Medulla oblongata (tissue), 1 donor: ENCODE results near the gene CFHR1.
"Not testable (repeated sequence)": the region's sequence is repeated elsewhere in the genome, so short reads cannot be mapped to it uniquely, and the experiment has no call there.

Experiments used
- DNase-seq: peaks from one replicate; pipeline ENCODE4 v3.0.0-alpha.2; 2015; ENCODE audit errors: extremely low spot score

CFHR1 gene

DNA sequence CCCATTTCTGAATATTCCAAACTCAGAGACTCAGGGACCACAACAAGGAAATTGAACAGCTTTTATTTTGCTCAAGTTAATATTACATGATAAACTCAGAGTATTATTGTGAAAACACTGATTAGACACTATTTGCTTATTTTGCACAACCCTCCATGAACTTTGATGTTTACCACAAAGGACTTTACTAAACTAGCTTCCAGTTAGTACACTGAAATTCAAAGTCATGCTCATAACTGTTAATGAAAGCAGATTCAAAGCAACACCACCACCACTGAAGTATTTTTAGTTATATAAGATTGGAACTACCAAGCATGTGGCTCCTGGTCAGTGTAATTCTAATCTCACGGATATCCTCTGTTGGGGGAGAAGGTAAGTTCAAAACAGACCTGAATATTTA, at the start of gene CFHR1:
Gene CFHR1 (plus strand): TSS at position 201 of the 400 bp plus-strand sequence. CDS start 114 bp downstream, at position 315.
- DNase-seq = not testable (repeated sequence)

DNA sequence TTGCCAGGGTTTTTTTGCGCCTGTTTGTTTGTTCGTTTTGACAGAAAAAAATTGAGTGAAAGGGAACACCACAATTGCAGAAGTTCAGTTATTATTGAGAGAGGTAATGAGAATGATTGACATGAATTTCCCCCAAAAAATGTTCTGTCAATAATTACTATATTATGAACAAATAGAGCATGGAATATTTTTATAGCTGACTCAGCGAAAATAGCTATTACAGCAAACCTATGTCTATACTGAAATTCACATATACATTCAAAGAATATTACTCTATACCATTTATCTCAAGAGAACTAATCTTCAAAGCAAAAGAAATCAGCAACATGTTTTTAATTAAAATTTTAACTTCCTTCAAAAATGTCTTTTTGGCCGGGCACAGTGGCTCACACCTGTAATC, 49.7 kb upstream of the CFHR1 start:
- DNase-seq = not testable (repeated sequence)

DNA sequence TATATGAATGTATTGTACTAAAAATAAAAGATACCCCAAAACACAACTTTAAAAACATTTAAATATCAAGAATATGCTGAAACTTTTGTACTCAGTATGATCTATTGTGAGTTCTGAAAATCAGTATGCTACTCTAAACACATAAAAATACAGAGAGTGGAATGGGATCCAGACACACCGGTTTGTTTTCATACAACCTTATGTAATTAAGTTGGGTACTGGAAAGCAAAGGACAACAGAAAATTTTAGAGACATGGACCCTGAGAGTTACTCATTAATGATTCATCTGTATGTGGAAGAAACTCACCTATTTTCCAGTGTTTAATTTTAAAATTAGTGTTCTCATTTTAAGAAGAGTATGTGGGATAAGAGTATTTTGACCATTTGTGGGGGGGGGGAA, 45.8 kb upstream of the CFHR1 start:
- no peak for DNase-seq

DNA sequence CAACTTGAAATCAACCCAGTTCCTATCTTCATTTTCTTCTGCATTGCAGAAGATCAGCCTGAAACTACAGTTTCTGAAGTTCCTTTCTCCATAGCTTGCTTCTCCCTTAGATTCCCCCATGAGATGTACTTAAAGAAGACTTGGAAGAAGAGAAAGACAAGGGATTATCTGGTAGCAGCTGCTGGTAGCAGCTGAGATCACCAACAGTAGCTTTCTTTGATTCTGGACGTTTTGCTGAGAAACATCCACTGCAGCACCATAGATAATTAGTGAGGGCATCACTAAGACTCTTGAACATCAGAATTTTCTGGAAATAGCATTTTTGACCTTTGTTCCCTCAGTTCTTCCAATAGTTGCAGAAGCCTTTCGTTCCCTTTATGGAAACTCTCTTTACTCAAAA, 45.4 kb upstream of the CFHR1 start:
- DNase-seq = no peak

DNA sequence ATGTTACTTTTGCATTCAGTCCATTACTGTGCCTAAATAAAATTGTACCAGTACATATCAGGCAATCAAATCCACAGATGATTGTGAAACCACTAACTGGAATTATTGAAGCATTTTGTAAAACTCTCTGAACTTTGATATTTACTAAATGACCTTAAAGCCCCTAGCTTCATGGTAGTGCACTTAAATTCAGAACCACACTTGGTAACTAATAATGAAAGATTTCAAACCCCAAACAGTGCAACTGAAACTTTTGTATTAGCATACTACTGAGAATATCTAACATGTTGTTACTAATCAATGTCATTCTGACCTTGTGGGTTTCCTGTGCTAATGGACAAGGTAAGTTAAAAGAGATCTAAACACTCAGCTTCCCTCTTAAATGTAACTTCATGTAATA, 44.9 kb upstream of the CFHR1 start, which contains the start of gene CFHR3:
Gene CFHR3 (plus strand): TSS at position 238 of the 400 bp plus-strand sequence. CDS start 47 bp downstream, at position 285.
- DNase-seq = no peak

DNA sequence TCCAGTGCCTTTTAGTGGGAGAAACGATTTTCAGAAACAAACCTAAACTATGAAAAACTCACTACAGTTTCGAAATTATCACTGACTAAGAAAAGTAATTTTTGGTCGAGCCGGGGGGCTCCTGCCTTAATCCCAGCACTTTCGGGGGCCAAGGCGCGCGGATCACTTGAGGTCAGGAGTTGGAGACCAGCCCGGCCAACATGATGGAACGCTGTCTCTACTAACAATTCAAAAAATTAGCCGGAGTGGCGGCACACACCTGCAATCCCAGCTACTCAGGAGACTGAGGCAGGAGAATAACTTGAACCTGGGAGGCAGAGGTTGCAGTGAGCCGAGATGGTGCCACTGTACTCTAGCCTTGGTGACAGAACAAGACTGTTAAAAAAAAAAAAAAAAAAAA, 41.9 kb upstream of the CFHR1 start:
- DNase-seq = no peak

DNA sequence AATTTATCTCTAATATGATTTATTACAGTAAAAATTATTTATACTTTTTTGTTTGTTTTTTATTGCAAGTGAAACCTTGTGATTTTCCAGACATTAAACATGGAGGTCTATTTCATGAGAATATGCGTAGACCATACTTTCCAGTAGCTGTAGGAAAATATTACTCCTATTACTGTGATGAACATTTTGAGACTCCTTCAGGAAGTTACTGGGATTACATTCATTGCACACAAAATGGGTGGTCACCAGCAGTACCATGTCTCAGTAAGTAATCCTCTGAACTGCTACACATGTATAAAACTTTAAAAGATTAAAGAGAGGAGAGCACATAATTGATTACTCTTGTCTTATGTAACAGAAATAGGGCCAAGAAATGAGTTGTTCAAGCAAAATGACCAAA, 40.4 kb upstream of the CFHR1 start:
- DNase-seq = no peak

DNA sequence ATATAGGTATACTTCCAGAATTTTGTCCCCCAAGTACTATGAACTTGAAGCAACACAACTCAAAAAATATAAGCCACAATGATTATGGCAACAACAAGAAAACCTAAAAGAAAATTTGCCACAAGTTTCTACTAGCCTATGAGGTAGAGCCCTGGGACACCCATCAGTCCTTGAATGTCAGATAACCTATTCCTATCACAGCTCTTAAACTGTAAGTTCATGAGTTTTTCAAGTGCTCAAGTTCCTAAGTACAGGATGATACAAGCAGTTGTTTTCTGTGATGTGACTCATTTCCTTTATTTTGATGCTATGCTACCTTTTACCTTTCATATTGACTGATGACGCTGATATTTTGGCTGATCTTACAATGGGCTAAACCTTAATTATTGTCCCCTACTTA, 28.3 kb upstream of the CFHR1 start:
- not testable (repeated sequence) for DNase-seq

DNA sequence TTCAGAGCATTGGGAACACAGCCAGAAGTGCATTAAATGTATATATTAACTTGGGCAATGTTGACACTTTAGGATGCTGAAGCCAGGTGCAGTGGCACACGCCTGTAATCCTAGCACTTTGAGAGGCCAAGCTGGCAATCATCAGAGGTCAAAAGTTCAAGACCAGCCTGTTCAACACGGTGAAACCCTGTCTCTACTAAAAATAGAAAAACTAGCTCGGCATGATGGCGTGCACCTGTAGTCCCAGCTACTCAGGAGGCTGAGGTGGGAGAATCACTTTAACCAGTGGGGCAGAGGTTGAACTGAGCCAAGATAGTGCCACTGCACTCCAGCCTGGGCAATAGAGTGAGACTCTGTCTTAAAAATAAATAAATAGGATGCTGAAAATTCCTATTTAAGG, 25.4 kb upstream of the CFHR1 start:
- not testable (repeated sequence) for DNase-seq

DNA sequence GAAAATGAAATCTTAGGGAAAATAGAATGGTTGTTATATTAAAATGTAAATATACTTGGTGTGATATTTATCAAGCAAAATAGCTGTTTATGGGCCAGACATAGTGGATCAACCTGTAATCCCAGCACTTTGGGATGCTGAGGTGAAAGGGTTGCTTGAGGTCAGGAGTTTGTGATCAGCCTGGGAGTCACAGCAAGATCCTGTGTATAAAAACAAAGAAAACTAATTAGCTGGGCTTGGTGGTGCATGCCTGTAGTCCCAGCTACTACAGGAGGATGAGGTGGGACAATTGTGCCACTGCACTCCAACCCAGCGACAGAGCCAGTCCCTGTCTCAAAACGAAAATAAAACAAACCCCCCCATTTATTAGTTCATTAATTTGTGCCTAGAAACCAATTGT, 21.6 kb upstream of the CFHR1 start:
- DNase-seq = no peak

DNA sequence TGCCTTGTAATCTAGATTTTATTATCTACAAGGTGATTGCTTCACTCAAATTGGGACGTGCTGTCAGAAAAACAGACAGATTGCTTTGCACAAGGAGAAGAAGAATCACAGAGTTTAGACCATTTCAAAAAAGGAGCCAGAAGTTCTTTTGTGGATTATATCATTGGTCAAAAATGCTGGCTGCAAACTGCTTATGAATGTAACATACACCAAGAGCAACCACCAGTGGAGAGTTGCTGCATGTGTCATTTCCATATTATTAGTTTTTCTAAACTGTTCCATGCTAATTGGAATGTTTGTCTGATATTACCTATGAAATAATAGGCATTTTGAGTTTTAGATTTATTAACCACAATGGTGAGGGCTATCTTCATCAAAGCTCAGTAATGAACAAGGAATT, 17.6 kb upstream of the CFHR1 start:
- DNase-seq = not testable (repeated sequence)

DNA sequence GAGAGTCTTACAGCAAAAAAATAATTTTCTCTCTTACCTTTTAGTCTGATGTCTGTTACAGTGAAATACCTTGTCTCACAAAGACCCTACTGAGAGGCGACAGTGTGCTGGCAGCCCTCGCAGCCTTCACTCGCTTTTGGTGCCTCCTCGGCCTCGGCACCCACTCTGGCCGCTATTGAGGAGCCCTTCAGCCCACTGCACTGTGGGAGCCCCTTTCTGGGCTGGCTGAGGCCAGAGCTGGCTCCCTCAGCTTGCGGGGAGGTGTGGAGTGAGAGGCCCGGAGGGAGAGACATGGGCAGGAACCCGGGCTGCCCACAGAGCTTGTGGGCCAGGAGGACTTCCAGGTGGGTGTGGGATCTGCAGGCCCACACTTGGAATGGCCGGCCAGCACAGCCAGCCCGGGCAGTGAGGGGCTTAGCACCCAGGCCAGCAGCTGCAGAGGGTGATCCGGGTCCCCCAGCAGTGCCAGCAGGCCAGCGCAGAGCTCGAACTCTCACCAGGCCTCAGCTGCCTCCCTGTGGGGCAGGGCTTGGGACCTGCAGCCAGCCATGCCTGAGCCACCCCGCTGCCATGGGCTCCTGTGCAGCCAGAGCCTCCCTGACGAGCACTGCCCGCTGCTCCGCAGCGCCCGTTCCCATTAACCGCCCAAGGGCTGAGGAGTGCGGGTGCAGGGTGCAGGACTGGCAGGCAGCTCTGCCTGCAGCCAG, 10.8 kb upstream of the CFHR1 start:
- no peak for DNase-seq

DNA sequence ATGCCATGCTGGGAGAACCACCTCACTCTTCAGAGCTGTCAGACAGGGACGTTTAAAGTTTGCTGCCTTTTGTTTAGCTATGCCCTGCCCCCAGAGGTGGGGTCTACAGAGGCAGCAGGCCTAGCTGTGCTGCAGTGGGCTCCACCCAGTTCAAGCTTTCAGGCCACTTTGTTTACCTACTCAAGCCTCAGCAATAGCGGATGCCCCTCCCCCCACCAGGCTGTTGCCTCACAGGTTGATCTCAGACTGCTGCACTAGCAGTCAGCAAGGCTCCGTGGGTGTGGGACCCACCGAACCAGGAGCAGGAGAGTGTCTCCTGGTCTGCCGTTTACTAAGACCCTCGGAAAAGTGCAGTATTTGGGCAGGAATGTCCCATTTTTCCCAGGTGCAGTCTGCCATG, 2.1 kb upstream of the CFHR1 start:
- DNase-seq = not testable (repeated sequence)

DNA sequence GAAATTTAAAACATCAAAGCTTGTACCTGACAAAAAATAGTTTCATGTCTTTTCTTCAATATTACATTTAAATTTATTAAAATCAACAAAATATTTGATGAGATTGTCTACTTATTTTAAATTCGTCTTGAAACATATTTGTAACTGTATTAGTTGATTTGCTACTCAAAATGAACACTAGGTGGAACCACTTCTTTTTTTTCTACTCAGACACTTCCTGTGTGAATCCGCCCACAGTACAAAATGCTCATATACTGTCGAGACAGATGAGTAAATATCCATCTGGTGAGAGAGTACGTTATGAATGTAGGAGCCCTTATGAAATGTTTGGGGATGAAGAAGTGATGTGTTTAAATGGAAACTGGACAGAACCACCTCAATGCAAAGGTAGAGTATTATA, 8.3 kb downstream of the CFHR1 start:
- DNase-seq = not testable (repeated sequence)

DNA sequence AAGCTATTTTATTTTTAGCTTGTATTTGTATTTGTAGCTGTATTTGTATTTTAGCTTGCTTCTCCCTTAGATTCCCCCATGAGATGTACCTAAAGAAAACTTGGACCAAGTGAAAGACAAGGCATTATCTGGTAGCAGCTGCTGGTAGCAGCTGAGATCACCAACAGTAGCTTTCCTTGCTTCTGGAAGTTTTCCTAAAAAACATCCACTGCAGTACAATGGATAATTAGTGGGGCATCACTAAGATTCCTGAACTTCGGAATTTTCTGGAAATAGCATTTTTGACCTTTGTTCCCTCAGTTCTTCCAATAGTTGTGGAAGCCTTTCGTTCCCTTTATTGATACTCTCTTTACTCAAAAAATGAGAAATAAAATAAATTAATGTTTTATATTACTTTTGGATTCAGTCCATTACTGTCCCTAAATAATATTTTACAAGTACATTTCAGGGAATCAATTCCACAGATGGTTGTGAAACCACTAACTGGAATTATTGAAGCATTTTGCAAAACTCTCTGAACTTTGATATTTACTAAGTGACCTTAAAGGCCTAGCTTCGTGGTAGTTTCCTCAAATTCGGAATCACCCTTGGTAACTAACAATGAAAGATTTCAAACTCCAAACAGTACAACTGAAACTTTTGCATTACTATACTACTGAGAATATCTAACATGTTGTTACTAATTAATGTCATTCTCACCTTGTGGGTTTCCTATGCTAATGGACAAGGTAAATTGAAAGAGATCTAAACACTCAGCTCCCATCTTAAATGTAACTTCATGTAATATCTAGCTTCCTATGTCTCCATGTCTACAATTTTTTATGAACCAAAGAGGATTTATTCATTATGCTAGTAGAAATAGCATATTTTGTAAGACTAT, 30.3 kb downstream of the CFHR1 start:
- DNase-seq = not testable (repeated sequence)

DNA sequence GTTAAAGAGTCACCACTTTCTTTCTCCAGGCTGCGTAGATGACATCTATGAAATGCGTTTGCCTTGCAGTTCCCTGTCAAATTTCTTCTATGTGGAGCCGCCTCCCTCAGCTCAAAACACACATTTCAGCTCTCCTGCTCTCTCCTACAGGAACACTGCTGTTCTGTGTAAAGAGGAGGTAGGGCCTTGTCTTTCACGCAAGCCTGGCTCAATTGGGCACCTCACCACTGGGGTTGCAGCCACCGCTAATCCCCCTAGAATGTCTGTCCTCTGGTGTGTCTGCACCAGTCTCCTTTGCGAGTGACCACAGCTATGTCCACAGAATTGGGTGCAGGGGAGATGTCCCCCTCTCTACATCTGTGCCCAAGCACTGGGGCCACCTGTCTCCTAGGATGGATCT, 36.5 kb downstream of the CFHR1 start:
- no peak for DNase-seq

DNA sequence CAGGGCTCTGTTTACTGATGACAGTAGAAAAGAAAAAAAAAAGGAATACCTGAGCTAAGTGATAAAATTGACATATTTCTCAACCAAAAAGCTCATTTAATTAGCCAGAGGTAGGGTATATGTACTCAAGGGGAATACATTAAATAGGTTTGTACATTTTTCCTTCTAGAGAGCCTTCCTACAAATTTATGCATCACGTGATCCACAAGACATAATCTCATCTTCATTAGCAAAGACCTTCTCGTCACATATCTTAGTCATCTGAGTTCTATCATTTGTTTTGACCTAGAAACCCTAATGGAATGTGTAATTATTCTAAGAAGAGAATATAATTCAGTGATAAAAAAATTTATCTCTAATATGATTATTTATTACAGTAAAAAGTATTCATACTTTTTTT, 37.7 kb downstream of the CFHR1 start:
- no peak for DNase-seq

DNA sequence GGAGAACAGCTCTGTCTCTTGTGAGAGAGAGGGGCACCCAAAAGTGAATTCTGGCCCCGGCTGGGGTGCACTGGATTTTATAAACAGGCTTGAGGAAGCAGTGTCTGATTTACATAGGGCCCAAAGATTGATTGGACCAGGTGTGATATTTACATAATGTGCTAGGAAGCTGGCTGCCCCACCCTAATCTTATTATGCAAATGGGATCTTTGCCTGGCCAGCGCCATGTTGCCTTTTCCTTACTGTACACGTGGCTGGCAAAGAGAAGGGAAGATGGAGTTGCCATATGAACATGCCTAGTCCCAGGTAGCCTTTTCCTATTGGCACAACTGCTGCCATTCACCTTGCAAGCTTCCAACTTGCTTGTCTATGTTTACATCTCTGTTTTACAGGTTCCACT, 39.3 kb downstream of the CFHR1 start:
- no peak for DNase-seq

DNA sequence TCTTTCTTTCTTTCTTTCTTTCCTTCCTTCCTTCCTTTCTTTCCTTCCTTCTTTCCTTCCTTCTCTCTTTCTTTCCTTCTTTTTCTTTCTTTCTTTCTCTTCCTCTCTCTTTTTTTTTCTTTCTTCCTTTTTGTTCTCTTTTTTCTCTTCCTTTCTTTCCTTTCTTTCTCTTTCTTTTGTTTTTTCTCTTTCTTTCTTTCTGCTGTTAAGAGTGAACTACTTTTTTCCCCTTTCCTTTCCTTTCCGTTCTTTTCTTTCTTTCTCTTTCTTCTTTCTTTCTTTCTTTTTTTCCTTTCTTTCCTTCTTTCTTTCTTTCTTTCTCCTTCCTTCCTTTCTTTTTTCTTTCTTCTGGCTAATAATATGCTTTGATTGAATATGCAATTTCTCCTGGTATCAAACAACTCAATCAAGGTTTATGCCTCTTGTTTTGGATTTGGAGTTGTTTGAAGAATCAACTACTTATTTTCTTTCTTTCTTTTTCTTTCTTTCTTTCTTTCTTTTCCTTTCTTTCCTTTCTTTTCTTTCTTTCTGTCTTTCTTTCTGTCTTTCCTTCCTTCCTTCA, 40.9 kb downstream of the CFHR1 start:
- DNase-seq = no peak

DNA sequence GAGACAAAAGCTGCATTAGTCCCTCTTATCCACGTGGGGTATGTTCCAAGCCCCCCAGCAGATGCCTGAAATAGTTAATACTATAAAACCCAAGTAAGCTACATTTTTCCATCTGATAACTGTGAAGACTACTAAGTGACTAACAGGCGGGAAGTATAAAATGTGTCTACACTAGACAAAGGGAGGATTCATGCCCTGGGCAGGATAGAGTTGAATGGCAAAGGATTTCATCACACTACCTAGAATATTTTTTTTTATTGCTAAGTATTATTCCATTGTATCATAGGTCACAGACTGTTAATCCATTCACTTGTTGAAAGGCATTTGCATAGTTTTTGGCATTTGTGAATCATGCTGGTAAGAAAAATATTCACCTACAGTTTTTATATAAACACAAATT, 41.9 kb downstream of the CFHR1 start:
- DNase-seq = no peak

DNA sequence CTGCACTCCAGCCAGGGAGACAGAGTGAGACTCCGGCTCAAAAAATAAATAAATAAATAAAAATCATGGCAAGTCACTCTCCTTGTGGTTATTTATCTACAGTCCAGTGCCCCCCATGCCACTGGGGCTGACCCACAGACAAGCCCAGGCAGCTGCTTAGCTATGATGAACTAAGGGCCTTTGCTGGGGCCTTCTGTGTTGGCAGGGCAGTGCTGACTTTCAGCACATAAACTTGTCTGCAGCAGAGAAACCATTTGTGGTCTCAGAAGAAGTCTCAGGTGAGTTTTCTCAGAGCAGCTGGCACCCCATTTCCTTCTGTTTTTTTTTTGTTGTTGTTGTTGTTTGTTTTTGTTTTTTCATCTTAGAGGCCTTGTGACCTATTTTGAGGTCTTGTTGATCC, 47.4 kb downstream of the CFHR1 start:
- no peak for DNase-seq

DNA sequence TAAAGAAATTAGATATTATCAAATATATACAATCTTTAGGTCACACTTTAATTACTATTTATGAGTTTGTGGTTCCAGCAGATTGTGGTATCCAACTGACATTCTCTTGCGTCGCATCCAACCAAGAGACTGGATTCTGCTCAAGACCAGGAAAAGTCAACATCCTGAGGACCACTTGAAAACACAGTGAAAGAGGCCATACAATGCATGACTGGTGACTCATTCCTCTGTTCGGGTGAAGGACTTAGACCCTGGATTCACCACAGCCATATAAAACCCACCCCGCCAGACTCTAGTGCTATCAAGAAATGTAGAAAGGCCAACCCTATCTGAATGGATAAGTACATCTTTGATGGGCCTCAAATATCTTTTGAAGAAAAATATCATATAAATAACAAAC, 53.9 kb downstream of the CFHR1 start:
- no peak for DNase-seq

DNA sequence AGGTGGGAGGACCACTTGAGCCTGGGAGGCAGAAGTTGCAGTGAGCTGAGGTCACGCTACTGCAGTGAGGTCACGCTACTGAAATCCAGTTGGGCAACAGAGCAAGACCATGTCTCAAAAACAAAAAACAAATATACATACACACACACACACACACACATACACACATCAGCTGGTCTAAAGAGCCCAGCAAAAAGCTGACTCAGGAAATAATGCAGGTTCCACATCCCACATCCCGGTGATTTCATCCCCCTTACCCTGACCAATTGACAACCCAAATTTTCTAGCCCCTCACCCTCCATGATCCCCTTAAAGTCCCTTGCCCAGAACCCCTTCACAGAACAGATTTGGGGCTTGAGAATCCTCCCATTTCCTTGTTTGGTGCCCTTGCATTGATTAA, 56.4 kb downstream of the CFHR1 start:
- DNase-seq = no peak
